ENCODE measurements around the gene CATSPER2.
"Not testable (repeated sequence)": the region's sequence is repeated elsewhere in the genome, so short reads cannot be mapped to it uniquely, and the experiment has no call there.

Gene CATSPER2

GRCh38 chr15:43648649-43649429 lies at the start of gene CATSPER2:
Gene CATSPER2, minus strand, starts transcription at chr15:43648844. Its CDS starts 783 bp downstream, at chr15:43648061.
- DNase-seq: no peak

- not testable (repeated sequence) for DNase-seq
These were observed 44.7 kb upstream of the CATSPER2 start, which contains the start of gene CKMT1A for GRCh38 chr15:43693148-43694022. Gene CKMT1A, plus strand, starts transcription at chr15:43693859. Its CDS starts 192 bp downstream, at chr15:43694051.

- DNase-seq: not testable (repeated sequence)
These were observed 44.0 kb upstream of the CATSPER2 start for GRCh38 chr15:43692679-43693078.

GRCh38 chr15:43689604-43690301 lies 41.1 kb upstream of the CATSPER2 start:
- not testable (repeated sequence) for DNase-seq

GRCh38 chr15:43674175-43674574 lies 25.5 kb upstream of the CATSPER2 start:
- not testable (repeated sequence) for DNase-seq

- DNase-seq: not testable (repeated sequence)
These were observed 17.5 kb upstream of the CATSPER2 start for GRCh38 chr15:43666177-43666576.

- not testable (repeated sequence) for DNase-seq
These were observed 14.7 kb upstream of the CATSPER2 start for GRCh38 chr15:43663333-43663732.

GRCh38 chr15:43662293-43662692 lies 13.6 kb upstream of the CATSPER2 start:
- DNase-seq: not testable (repeated sequence)

GRCh38 chr15:43659727-43660126 lies 11.1 kb upstream of the CATSPER2 start:
- not testable (repeated sequence) for DNase-seq

- DNase-seq: not testable (repeated sequence)
These were observed 834 bp upstream of the CATSPER2 start for GRCh38 chr15:43649430-43649926.

GRCh38 chr15:43638464-43639204 lies 10.0 kb downstream of the CATSPER2 start:
- not testable (repeated sequence) for DNase-seq

- not testable (repeated sequence) for DNase-seq
These were observed 21.7 kb downstream of the CATSPER2 start for GRCh38 chr15:43626937-43627336.

GRCh38 chr15:43625106-43625505 lies 23.5 kb downstream of the CATSPER2 start:
- DNase-seq: no peak

- DNase-seq: not testable (repeated sequence)
These were observed 26.4 kb downstream of the CATSPER2 start for GRCh38 chr15:43622068-43622799.

GRCh38 chr15:43618700-43619099 lies 29.9 kb downstream of the CATSPER2 start, which contains the start of gene STRC:
Gene STRC, minus strand, starts transcription at chr15:43618800. Its CDS starts 78 bp downstream, at chr15:43618722.
- DNase-seq: not testable (repeated sequence)

GRCh38 chr15:43617750-43618149 lies 30.9 kb downstream of the CATSPER2 start:
- DNase-seq: not testable (repeated sequence)

- not testable (repeated sequence) for DNase-seq
These were observed 46.4 kb downstream of the CATSPER2 start for GRCh38 chr15:43602233-43602632.

GRCh38 chr15:43600200-43600599 lies 48.4 kb downstream of the CATSPER2 start:
- DNase-seq: not testable (repeated sequence)

GRCh38 chr15:43599131-43599530 lies 49.5 kb downstream of the CATSPER2 start:
- not testable (repeated sequence) for DNase-seq

GRCh38 chr15:43593328-43594190 lies 55.1 kb downstream of the CATSPER2 start, which contains the start of gene CKMT1B:
Gene CKMT1B, plus strand, starts transcription at chr15:43594027. Its CDS starts 192 bp downstream, at chr15:43594219.
- DNase-seq: not testable (repeated sequence)
